ENCODE data around the gene ANKS1B.

ANKS1B gene

DNA sequence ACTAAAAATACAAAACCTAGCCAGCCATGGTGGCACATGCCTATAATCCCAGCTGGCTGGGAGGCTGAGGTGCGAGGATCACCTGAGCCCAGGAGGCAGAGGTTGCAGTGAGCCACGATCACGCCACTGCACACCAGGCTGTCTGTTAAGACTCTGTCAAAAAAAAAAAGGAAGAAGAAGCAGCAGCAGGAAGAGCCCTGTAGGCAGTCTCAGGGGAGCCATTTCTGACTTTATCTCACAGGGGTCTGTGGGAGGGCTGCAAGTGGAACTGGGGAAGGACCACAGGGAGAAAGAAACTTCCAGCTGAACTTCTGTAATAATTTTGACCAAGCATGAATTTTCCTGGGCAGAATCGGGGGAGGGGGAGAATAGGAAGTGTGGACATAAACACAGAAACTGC is 304.5 kb downstream of the ANKS1B start:
- no peak overlapping the region for H2AFZ ChIP-seq (ENCODE audit: low read length)
- H3K9me3 ChIP-seq (ENCODE audit: insufficient read depth, low read depth, low read length): no peaks in the 10 kb centered on the region
- no peak overlapping the region for H3K9ac ChIP-seq (ENCODE audit: low read depth, low read length, poor library complexity, severe bottlenecking)
- no peak for TF ChIP-seq EZH2phosphoT487 (IDR thresholded peaks at IDR 0.05; ENCODE audit: borderline replicate concordance)
- TF ChIP-seq, protein P1, sequence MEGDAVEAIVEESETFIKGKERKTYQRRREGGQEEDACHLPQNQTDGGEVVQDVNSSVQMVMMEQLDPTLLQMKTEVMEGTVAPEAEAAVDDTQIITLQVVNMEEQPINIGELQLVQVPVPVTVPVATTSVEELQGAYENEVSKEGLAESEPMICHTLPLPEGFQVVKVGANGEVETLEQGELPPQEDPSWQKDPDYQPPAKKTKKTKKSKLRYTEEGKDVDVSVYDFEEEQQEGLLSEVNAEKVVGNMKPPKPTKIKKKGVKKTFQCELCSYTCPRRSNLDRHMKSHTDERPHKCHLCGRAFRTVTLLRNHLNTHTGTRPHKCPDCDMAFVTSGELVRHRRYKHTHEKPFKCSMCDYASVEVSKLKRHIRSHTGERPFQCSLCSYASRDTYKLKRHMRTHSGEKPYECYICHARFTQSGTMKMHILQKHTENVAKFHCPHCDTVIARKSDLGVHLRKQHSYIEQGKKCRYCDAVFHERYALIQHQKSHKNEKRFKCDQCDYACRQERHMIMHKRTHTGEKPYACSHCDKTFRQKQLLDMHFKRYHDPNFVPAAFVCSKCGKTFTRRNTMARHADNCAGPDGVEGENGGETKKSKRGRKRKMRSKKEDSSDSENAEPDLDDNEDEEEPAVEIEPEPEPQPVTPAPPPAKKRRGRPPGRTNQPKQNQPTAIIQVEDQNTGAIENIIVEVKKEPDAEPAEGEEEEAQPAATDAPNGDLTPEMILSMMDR (conservative IDR thresholded peaks at IDR 0.05; ENCODE audit: low read length): no peak
- no peaks in the 10 kb centered on the region for H3K36me3 ChIP-seq (ENCODE audit: insufficient read depth, low read length)
- H3K27me3 ChIP-seq (ENCODE audit: insufficient read depth, low read length, poor library complexity, severe bottlenecking): no peaks in the 10 kb centered on the region
- H3K4me1 ChIP-seq (ENCODE audit: insufficient read depth, low read length, poor library complexity, severe bottlenecking): no peaks in the 10 kb centered on the region
- no peaks in the 10 kb centered on the region for H3F3A ChIP-seq (ENCODE audit: low read depth)
- no peak overlapping the region for H3K4me3 ChIP-seq (ENCODE audit: low read length, poor library complexity, severe bottlenecking)
- H3K79me2 ChIP-seq (ENCODE audit: insufficient read depth, low read length): no peaks in the 10 kb centered on the region
- no peak overlapping the region for H3K4me2 ChIP-seq (ENCODE audit: low read depth, low read length, poor library complexity, severe bottlenecking)
- no peaks in the 10 kb centered on the region for H4K20me1 ChIP-seq (ENCODE audit: insufficient read depth, low read length, poor library complexity, severe bottlenecking)
- H3K9me2 ChIP-seq (replicated peaks; ENCODE audit: low read depth, low read length): no peaks in the 10 kb centered on the region

DNA sequence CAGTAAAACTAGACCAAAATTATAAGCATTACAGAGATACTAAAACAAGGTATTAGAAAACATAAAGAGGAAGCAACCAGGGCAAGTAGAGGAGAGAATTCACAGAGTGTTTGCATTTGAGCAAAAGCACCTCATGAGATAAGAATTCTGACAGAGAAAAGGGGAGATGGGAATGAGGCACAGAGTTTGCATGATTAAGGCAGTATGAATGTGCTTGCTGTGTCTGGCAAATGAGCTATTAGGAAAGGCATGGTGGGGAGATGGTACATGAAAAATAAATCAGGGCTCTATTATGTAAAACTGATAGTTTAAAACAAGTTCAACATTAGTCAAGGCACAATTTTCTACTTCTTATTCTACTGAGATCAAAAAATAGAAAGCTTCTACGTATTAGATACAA is 314.1 kb downstream of the ANKS1B start:
- H3K36me3 ChIP-seq (ENCODE audit: insufficient read depth, low read length): no peaks in the 10 kb centered on the region
- H3K9ac ChIP-seq (ENCODE audit: low read depth, low read length, poor library complexity, severe bottlenecking): no peak overlapping the region
- no peak overlapping the region for H2AFZ ChIP-seq (ENCODE audit: low read length)
- H3F3A ChIP-seq (ENCODE audit: low read depth): no peaks in the 10 kb centered on the region
- no peak overlapping the region for H3K4me3 ChIP-seq (ENCODE audit: low read length, poor library complexity, severe bottlenecking)
- no peaks in the 10 kb centered on the region for H3K9me2 ChIP-seq (replicated peaks; ENCODE audit: low read depth, low read length)
- H3K9me3 ChIP-seq (ENCODE audit: insufficient read depth, low read depth, low read length): no peaks in the 10 kb centered on the region
- no peaks in the 10 kb centered on the region for H3K79me2 ChIP-seq (ENCODE audit: insufficient read depth, low read length)
- no peak for TF ChIP-seq EZH2phosphoT487 (IDR thresholded peaks at IDR 0.05; ENCODE audit: borderline replicate concordance)
- TF ChIP-seq, protein P1 (conservative IDR thresholded peaks at IDR 0.05; ENCODE audit: low read length): no peak
- H3K4me2 ChIP-seq (ENCODE audit: low read depth, low read length, poor library complexity, severe bottlenecking): no peak overlapping the region
- no peaks in the 10 kb centered on the region for H4K20me1 ChIP-seq (ENCODE audit: insufficient read depth, low read length, poor library complexity, severe bottlenecking)
- H3K4me1 ChIP-seq (ENCODE audit: insufficient read depth, low read length, poor library complexity, severe bottlenecking): no peaks in the 10 kb centered on the region
- no peaks in the 10 kb centered on the region for H3K27me3 ChIP-seq (ENCODE audit: insufficient read depth, low read length, poor library complexity, severe bottlenecking)

DNA sequence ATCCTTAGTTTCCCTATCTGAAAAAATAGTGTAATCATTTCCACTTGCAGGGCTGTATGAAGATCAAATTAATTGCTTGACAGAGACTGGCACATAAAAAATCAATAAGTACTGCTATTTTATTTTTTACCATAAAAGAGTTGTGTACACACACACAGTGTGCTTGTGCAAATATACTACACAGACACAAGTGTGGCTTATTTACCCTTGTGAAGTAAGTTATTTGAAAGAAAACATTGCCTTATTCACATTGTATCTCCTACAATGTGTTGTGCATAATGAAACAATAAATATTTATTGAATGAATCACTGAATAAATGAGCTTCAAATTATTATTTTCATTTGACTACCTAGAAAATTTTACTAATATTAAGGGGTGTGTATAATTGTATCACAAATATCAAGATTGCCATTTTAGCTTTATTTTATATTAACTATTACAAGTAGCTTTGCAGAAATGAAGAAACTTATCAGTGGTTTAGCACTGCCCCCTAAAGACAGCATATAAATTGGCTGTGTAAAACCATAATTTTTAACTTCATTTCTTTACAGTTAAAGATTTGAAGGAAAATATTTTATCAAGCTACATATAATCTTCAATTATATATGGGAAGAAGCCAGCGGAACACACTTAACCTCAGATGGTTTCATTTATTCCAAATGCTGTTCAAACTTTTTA is 325.9 kb downstream of the ANKS1B start:
- Histone ChIP-seq H3K9ac (ENCODE audit: low read depth, low read length, poor library complexity, severe bottlenecking) (no peak overlapping the region), H3K9me2 (replicated peaks; ENCODE audit: low read depth, low read length) (no peaks in the 10 kb centered on the region), H3F3A (ENCODE audit: low read depth) (no peaks in the 10 kb centered on the region), H3K4me3 (ENCODE audit: low read length, poor library complexity, severe bottlenecking) (no peak overlapping the region), H3K4me1 (ENCODE audit: insufficient read depth, low read length, poor library complexity, severe bottlenecking) (no peaks in the 10 kb centered on the region), H3K4me2 (ENCODE audit: low read depth, low read length, poor library complexity, severe bottlenecking) (no peak overlapping the region), H4K20me1 (ENCODE audit: insufficient read depth, low read length, poor library complexity, severe bottlenecking) (no peaks in the 10 kb centered on the region), H3K9me3 (ENCODE audit: insufficient read depth, low read depth, low read length) (no peaks in the 10 kb centered on the region), H3K36me3 (ENCODE audit: insufficient read depth, low read length) (no peaks in the 10 kb centered on the region), H2AFZ (ENCODE audit: low read length) (no peak overlapping the region), H3K79me2 (ENCODE audit: insufficient read depth, low read length) (no peaks in the 10 kb centered on the region), H3K27me3 (ENCODE audit: insufficient read depth, low read length, poor library complexity, severe bottlenecking) (no peaks in the 10 kb centered on the region)
- no peak for TF ChIP-seq EZH2phosphoT487 (IDR thresholded peaks at IDR 0.05; ENCODE audit: borderline replicate concordance)
- TF ChIP-seq, protein P1 (conservative IDR thresholded peaks at IDR 0.05; ENCODE audit: low read length): no peak; the same call in 1 of the 2 replicates
